Measurements from ENCODE around the gene CMAS.
"Not testable (repeated sequence)": the region's sequence is repeated elsewhere in the genome, so short reads cannot be mapped to it uniquely, and the experiment has no call there.

CMAS gene

GRCh38 chr12:22046968-22047390, 961 bp downstream of the CMAS start:
- DNase-seq = no peak

GRCh38 chr12:22047494-22047893, 1.5 kb downstream of the CMAS start:
- no peak for DNase-seq

GRCh38 chr12:22048351-22049041, 2.5 kb downstream of the CMAS start:
- no peak for DNase-seq

DNA sequence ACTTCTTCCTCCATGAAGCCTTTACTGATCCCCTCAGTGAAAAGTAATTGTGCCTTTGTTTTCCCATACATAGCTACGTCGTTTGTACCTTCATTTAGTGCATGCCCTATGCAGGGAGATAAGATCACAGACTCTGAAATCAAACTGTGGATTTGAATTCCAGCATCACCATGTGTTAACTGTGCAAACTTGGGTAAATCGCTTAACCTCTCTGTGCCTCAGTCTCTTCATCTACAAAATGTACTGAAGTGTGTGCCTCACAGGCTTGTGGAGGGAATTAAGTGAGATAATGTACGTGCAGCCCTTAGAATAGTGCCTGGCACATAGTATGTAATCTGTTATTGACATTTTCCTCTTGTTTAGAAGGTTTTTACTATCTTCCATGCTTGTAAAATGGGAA, 4.1 kb downstream of the CMAS start:
- DNase-seq = no peak

DNA sequence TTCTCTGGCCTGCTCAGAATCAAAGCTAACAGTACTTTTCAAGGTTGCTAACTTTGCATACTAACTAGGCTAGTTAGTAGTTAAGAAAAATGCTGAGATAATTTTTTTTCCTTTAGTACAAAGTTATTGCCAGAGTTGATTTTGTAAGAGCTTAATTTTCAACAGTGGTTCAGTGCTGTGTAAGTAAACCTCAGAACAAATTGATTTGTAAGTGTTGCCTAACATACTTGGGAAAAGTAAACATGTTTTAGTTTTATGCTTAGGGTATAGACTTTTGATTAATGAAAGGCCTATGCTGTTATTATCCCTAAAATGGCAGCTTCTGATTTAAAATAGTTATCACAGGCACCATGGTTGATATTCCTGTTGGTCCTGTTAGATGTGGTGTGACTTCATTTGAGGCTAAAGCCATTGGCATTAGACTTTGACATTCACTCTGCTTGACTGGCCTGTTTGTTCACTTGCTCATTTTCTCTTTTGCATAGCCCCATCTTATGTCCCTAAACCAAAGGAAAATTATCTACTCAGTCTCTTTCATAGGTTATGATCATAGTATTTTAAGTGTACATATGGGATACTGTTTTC, 5.2 kb downstream of the CMAS start:
- DNase-seq = no peak

DNA sequence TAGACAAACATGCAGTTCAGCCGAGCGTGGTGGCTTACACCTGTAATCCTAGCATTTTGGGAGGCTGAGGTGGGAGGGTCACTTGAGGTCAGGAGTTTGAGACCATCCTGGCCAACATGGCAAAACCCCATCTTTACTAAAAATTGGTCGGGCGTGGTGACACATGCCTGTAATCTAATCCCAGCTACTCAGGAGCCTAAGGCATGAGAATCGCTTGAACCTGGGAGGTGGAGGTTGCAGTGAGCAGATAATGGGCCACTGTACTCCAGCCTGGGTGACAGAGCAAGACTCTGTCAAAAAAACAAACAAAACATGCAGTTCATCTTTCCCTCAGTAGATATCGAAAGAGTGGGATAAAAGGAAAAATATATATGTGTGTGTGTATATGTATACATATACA, 7.0 kb downstream of the CMAS start:
- DNase-seq = not testable (repeated sequence)

DNA sequence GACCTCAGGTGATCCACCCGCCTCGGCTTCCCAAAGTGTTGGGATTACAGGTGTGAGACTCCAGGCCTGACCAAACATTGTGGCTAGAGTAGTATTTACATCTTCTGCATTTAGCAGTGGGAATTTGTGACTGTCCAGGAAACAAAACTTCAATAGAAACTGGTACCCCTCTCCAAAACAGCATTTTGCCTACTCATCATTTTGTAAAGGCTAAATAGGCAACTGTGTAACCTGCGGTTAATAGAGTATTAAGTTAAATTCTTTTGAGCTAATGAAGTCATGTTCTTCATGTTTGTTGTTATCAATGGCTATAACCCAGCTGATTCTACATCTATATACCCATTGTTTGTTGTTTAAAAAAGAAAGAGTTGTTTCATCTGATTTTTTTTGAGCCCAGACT, 8.1 kb downstream of the CMAS start:
- no peak for DNase-seq

GRCh38 chr12:22056607-22057006, 10.6 kb downstream of the CMAS start:
- DNase-seq = no peak

DNA sequence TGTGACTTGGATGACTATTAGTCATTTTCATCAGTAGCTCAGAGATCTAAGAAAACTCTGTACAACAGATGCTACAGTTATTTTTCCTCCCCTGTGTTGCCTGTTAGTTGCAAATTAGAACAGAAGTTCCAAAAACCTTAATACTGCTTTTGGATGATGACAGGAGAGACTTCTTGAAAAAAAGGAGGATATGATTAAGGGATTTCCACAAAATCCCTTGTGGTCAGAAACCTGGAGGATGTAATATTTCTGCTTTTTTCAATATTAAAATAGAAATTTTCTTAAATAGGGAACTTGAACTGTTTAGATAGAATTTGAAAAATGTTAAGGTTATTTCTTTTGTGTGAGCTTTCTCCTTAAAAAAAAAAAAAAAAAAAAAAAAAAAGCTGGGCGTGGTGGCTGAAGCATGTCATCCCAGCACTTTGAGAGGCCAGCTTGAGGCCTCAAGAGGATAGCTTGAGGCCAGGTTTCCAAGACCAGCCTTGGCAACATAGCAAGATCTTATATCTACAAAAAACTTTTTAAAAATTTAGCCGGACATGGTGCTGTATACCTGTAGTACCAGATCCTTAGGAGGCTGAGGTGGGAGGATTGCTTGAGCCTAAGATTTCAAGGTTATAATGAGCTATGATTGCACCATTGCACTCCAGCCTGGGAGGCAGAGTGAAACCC, 14.1 kb downstream of the CMAS start:
- DNase-seq = no peak

- no peak for DNase-seq
Observed at GRCh38 chr12:22064968-22065367, 18.9 kb downstream of the CMAS start.

DNA sequence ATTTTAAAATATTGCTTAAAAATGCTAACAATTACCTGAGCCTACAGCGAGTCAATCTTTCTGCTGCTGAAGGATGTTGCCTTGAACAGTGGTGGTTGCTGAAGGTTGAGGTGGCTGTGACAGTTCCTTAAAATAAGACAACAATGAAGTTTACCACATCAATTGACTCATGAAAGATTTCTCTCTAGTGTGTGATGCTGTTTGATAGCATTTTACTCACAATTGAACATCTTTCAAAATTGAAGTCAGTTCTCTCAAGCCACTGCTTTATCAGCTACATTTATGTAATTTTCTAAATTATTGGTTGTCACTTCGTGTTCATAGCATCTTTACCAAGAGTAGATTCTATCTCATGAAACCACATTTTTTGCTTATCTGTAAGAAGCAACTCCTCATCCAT, 20.3 kb downstream of the CMAS start:
- no peak for DNase-seq

DNA sequence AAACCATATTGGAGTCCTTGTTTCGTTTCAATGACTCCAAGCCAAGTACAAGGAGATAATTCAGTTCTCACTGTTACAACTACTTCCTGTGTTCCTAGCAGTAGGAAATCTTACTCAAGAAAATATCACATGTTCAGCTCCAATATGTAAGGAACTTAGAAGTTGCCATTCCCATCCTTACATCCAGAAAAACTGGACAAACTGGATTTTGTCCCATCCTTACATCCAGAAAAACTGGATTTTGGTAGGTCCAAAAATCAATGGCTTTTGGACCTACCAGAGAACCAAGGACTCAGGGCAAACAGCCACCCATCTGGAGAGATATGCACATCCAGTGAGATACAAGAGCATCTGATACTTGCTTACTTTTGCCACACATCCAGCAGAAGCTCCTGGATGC, 23.8 kb downstream of the CMAS start:
- DNase-seq = no peak

GRCh38 chr12:22082190-22082701, 36.2 kb downstream of the CMAS start:
- no peak for DNase-seq

- peak in 4 of 58 donors; percentile 3 to 37 (median 10) for DNase-seq
Observed at GRCh38 chr12:22083167-22083566, 37.1 kb downstream of the CMAS start.

DNA sequence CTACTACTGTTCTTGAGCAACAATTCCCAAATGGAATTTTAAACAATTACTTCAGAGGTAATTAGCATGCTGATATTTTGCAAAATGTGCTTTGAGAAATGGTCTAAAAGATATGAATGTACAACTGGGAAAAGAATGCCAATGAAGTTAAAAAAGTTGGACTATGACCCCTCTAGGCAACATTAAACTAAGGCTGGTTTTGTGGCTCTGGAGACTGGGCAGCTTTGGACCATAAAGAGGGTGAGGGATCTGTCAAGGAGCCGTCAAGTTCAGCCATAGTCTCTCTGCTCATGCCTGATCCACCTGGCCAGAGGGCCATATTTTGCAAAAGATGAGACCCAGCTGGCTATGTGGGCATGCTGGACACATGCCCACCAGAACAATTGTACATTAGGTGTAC, 38.8 kb downstream of the CMAS start:
- no peak for DNase-seq

GRCh38 chr12:22088886-22089285, 42.9 kb downstream of the CMAS start:
- DNase-seq = no peak

DNA sequence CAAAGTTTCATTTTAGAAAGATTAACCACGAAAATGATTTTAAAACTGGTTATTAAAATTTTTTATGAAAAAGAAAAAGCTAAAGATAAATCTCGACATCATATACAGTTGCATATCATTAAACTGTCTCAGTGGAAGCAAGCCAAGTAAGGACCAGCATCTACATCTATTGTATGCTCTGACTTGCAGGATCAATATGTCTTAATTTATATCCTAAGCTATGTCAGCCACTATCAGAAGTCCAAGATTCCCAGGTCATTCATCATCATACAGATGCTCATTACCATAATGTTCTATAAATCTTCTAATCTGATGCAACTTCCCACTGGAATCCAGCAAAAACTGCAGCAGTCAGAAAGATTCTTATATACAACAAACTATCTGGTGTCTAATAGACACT, 43.5 kb downstream of the CMAS start:
- no peak for DNase-seq

DNA sequence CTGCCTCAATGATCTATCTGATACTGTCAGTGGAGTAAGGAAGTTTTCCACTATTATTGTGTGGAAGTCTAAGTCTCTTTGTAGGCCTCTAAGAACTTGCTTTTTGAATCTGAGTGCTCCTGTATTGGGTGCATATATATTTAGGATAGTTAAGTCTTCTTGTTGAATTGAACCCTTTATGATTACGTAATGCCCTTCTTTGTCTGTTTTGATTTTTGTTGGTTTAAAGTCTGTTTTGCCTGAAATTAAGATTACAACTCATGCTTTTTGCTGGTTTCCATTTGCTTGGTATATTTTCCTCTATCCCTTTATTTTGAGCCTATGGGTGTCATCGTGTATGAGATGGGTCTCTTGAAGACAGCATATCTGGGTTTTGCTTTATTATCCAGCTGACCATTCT, 53.0 kb downstream of the CMAS start:
- DNase-seq = not testable (repeated sequence)

GRCh38 chr12:22100958-22101748, 55.1 kb downstream of the CMAS start:
- DNase-seq = peak in 8 of 58 donors; percentile 5 to 21 (median 9)

DNA sequence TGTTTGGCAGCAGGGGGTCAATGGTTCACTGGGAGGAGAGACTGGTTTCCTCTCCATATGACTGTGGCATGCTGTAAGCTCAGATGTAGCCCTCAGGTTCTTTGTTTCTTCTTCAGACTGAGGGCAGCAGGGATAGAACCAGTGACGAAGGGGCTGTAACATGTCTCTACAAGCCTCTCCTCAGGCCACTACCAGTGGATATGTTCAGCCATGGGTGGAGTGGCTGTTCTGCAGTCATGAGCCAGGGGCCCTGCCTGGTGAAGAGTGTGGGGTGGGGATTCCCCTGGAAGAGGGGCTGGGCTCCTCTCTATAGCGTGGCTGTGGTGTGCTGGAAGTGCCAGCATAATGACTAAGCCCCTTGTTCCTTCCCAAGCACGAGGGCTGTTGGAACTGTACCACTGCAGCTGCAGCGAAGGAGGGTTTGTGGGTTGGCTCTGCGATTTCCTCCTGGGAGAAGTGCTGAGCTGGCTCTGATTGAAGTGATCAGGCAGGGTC, 55.8 kb downstream of the CMAS start:
- peak in 39 of 58 donors; percentile 8 to 77 (median 42) for DNase-seq

DNA sequence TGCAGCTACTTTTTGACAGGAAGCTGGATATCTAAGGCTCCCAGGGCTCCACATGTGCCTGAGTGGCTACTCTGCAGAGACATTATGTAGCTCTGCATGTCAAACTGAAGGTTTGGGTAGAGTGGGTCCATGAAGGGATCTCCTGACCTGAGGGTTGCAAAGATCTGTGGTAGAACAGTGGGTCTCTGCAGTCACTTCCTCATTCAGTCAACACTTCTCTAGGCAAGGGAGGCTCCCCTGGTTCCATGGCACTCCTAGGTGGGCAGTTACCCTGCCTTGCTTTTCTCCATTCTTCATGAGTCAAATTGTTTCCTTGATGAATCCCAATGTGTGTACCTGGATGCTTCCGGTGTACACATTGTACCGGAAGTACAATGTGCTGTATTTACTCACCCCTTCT, 57.4 kb downstream of the CMAS start:
- no peak for DNase-seq

DNA sequence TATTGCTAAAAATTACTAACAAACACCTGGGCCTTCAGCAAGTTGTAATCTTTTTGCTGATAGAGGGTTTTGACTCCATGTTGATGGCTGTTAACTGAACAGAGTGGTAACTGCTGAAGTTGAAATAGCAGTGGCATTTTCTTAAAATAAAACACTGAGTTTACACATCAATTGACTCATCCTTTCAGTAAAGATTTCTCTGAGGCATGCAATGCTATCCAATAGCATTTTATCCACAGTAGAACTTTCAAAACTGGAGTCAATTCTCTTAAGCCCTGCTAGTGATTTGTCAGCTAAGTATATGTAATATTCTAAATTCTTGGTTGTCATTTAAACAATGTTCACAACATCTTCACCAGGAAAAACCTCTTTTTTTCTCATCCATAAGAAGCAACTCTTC, 59.5 kb downstream of the CMAS start:
- DNase-seq = no peak

Data from anterior cingulate cortex (tissue), 58 donors.